Epithelial cell of proximal tubule (primary cell): ENCODE results near the gene ANKMY2. TPM values are rescaled to one million over a fixed set of nuclear protein-coding genes. Genes with fewer than 3 reads are reported as not detected.

ENCODE experiments used
- DNase-seq: peaks from one replicate; pipeline ENCODE4 v3.0.0-alpha.2; 2011; ENCODE audit warnings: low read depth
- H3K4me3 ChIP-seq: 2 replicates; pipeline ENCODE4 v1.5.1; 2011; ENCODE audit warnings: low read depth, mild to moderate bottlenecking, low read length
- total RNA-seq: library from RNA; depleted of rRNA; stranded (reverse); fragments of >200 nt; gene quantifications from 2 replicates; pipeline ENCODE4 v1.2.3, GENCODE V29; 2015
- TF ChIP-seq, protein P1 (sequence below): conservative IDR thresholded peaks from 2 replicates; pipeline ENCODE4 v1.5.1; 2012; ENCODE audit warnings: low read depth, mild to moderate bottlenecking, low read length

ANKMY2 gene
- total RNA-seq, 1 donor from 2014 or later = 12.9 TPM

DNA sequence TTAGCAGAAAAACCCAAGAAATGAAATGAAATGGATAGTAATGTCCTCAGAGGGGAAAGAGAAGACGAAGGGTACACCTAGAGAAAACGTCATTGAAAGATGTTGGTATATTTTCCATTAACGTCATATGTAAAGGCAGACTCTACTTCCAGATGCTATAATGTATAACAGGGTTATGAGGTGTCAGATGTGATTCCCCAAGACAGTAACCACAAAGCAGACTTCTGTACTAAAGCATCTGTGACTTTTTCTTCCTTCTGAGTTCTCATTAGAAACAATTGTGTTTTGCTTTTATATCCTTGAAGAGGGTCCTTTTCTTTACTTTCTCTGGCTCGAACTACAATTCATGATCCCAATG is 81.6 kb downstream of the ANKMY2 start:
- TF ChIP-seq, protein P1, sequence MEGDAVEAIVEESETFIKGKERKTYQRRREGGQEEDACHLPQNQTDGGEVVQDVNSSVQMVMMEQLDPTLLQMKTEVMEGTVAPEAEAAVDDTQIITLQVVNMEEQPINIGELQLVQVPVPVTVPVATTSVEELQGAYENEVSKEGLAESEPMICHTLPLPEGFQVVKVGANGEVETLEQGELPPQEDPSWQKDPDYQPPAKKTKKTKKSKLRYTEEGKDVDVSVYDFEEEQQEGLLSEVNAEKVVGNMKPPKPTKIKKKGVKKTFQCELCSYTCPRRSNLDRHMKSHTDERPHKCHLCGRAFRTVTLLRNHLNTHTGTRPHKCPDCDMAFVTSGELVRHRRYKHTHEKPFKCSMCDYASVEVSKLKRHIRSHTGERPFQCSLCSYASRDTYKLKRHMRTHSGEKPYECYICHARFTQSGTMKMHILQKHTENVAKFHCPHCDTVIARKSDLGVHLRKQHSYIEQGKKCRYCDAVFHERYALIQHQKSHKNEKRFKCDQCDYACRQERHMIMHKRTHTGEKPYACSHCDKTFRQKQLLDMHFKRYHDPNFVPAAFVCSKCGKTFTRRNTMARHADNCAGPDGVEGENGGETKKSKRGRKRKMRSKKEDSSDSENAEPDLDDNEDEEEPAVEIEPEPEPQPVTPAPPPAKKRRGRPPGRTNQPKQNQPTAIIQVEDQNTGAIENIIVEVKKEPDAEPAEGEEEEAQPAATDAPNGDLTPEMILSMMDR = no peak
- no peak overlapping the region for H3K4me3 ChIP-seq
- no peak for DNase-seq

DNA sequence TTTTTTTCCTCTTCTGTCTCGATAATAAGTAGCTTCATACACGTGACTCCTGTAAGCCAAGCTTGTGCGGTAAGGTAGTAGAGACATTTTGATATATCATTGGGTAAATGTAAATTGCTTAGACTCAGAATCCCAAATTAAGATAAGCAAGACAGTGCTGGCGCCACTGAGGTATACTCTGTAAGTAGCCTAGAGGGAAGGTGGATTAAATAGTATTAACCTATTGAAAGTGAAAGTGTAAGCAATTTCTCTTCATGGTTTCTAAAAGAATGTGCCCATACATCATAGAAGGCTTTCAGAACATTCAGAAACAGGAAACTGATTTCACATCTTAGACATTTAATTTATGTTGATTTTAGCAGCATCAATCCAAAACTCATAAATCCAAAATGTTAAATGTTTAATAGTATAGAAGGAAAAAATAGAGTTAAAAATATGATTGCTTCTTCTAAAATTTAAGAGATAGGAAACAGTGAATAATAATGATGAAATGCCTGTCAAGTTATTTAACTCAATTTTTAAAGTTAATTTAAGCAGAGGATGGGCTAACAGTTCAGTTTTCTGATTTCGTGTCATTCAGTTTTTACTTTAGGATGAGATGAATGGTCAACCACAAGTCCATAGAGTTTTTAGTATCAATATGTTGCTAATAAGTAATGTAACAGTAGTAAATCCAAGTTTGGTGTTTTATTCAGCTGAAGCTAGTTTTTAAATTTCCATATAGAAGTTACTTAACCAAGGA is 82.1 kb downstream of the ANKMY2 start:
- TF ChIP-seq, protein P1 = no peak
- no peak for DNase-seq
- no peak overlapping the region for H3K4me3 ChIP-seq

DNA sequence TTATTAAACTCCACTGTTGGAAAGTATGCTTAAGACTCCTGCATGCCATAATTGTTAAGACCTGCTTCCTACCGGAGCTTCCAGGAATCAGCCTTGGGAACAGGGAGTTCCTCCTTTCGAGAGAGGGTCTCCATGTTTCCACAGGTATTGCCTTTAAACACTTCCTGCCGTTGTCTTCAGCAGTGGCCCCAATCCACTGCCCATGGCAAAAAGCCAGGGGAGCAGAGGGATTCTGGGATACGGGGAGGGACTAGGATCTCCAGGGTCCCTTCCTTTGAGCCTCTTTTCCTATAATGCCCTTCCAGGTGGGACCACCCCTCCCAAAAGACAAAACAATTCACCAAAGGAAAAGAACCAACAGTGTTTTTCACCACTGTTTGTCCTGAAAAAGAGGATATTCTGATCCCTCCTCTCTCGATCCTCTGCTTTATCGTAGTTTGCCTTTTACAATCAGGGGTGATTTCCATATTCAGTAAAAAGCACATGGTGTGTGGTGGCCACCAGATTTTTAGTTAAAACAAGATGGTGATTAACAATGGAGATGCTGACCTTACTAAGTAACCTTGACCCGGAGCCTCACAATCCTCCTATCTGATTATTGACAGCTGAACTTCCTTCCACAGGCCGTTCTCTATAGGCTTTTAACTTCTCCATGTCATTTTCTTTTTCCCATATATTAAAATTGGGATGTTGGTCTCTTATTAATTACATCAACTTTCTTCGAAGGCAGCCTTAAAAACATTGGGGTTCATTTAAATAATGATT is 82.9 kb downstream of the ANKMY2 start:
- no peak overlapping the region for H3K4me3 ChIP-seq
- TF ChIP-seq, protein P1 = no peak
- no peak for DNase-seq

DNA sequence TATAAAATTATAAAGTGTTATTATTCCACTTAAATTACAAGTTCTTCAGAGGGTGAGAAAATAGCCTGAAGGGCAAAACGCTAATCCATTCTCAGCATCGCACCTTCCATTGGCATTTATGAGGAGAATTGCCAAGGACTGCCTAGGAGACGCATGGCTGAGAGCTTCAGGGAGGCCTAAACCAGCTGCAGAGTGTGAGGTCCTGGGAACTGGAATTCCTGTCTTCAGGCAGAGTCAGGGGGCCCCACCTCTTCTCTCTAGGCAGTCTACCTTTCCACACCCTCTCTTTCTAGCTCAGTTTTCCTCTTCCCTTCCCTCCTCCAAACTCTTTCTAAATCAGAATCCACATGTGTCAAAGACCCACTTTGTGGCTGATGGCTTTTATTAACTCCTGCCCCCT is 83.6 kb downstream of the ANKMY2 start:
- no peak for DNase-seq
- H3K4me3 ChIP-seq = no peak overlapping the region
- TF ChIP-seq, protein P1 = no peak

DNA sequence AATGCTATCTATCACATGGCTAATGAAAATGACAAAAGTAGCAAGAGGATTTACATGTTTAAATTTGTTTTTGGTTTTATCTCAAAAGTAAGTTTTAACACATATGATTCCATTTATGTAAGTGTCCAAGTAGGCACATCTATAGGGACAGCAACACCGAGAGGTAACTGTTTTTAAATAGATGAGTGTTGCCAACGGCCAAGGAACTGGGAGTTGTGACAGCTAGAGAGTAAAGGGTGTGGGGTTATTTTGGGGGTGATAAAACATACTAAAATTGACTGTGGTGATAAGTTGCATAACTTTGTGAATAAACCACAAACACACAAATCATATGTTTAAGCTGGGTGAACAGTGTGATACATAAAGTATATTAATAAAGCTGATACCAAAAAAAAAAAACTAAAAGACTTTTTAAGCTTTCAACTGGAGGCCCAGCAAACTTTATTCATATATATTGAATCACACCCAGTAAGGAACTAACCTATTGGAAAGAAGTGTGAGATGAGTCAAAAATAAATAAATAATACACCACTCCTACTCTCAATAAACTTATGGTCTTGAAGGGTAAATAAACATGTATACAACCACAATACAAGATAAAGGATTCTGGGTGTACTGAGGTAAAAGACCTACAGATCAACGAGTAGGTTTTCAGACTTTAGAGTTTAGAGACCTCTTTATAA is 85.9 kb downstream of the ANKMY2 start:
- DNase-seq = no peak
- TF ChIP-seq, protein P1 = no peak
- no peak overlapping the region for H3K4me3 ChIP-seq

DNA sequence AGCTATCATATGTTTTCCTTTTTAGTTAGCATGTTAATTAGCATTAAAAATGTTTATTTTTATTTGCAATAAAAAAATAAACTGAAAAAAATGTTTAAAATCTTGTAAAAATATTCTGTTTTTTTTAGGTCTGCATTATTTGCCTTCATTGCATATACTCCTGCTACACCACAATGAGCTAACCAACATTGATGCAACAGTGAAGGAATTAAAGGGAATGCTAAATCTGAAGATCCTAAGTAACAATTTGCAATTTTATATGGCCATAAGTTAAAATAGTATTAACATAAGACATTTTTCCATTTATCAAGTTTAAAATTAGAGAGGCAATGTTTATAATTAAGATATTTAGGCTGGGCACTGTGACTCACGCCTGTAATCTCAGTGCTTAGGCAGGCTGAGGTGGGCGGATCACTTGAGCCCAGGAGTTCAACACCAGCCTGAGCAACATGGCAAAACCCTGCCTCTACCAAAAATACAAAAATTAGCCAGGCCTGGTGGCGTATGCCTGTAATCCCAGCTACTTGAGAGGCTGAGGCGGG is 86.7 kb downstream of the ANKMY2 start:
- DNase-seq = no peak
- H3K4me3 ChIP-seq = no peak overlapping the region
- TF ChIP-seq, protein P1 = no peak
